Left ventricle myocardium inferior (tissue), 1 donor: ENCODE measurements around the gene OAS3. TPM values are rescaled to one million over a fixed set of nuclear protein-coding genes. Genes with fewer than 3 reads are reported as not detected.

Source experiments
- DNase-seq: peaks from one replicate; pipeline ENCODE4 v3.0.0-alpha.2; 2020
- H3K27ac ChIP-seq: fragments of 200-600 bp; replicated peaks from 2 replicates; pipeline ENCODE4 v1.8.0; 2021
- H3K27me3 ChIP-seq: fragments of 200-600 bp; 2 replicates; pipeline ENCODE4 v1.8.0; 2021; ENCODE audit warnings: low read depth
- H3K36me3 ChIP-seq: fragments of 200-600 bp; 2 replicates; pipeline ENCODE4 v1.8.0; 2021
- H3K4me1 ChIP-seq: fragments of 200-600 bp; 2 replicates; pipeline ENCODE4 v1.8.0; 2021
- H3K4me3 ChIP-seq: fragments of 200-600 bp; 2 replicates; pipeline ENCODE4 v1.8.0; 2021; ENCODE audit warnings: mild to moderate bottlenecking, moderate library complexity
- H3K9me3 ChIP-seq: fragments of 200-600 bp; replicated peaks from 2 replicates; pipeline ENCODE4 v1.8.0; 2021
- intact Hi-C: fragments of 100-400 bp; cut with micrococcal nuclease; formaldehyde crosslinking; loops from one replicate; pipeline ENCODE4 v1.11.0; 2022
- total RNA-seq: library from RNA; stranded (reverse); fragmentation: NEBNext Ultra II Directional; extraction: Animal tissue kit (Norgen Biotek cat#: 25700); gene quantifications from one replicate; pipeline ENCODE4 v1.2.1, GENCODE V29; 2021
- TF ChIP-seq, protein P1 (sequence below): fragments of 200-600 bp; IDR thresholded peaks from 2 replicates; pipeline ENCODE4 v1.8.0; 2021; ENCODE audit warnings: antibody characterized with exemption, mild to moderate bottlenecking, borderline replicate concordance
- donor health status: DM: no; HTN: yes; CAD: no; lungs with severe emphysema.

Gene OAS3
- total RNA-seq, 1 donor from 2014 or later: 5.4 TPM

DNA sequence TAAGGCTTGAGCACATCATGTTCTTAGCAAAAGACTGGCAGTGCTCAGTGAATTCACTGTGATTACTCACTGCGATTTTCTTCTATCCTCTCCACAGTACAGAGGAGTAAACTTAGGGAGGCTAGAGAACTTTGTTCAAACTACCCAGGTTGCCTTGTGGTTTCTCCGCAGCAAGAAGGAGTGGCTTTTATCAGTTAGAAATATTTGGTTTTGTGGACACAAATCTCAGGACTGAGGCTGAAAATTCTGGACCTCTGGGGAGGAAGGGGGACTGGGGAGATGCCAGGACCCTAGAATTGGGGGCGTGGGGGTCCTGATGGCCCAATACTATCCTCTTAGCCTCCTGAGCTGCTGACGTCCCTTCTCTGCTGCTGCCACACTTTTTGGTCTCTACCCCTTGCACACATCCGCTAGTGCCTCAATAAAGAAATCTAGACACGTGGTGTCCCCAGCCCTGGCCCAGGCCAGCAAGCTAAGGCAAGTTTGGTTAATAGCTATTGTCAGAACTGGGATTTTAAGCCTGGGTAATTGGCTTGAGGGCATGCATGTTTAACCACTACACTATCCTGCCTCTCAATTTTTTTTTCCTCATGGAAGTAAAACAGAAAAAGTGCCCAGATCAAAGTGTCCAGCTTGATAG, 40.9 kb downstream of the OAS3 start:
- Histone ChIP-seq H3K27me3 (no peaks in the 10 kb centered on the region), H3K9me3 (peaks cover 28% of the 10 kb centered on the region), H3K4me1 (peaks cover 25% of the 10 kb centered on the region), H3K27ac (peak overlapping the region; percentile 92), H3K36me3 (no peaks in the 10 kb centered on the region), H3K4me3 (peak overlapping the region; percentile 69)
- DNase-seq: no peak
- TF ChIP-seq, protein P1, sequence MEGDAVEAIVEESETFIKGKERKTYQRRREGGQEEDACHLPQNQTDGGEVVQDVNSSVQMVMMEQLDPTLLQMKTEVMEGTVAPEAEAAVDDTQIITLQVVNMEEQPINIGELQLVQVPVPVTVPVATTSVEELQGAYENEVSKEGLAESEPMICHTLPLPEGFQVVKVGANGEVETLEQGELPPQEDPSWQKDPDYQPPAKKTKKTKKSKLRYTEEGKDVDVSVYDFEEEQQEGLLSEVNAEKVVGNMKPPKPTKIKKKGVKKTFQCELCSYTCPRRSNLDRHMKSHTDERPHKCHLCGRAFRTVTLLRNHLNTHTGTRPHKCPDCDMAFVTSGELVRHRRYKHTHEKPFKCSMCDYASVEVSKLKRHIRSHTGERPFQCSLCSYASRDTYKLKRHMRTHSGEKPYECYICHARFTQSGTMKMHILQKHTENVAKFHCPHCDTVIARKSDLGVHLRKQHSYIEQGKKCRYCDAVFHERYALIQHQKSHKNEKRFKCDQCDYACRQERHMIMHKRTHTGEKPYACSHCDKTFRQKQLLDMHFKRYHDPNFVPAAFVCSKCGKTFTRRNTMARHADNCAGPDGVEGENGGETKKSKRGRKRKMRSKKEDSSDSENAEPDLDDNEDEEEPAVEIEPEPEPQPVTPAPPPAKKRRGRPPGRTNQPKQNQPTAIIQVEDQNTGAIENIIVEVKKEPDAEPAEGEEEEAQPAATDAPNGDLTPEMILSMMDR: no peak
- intact Hi-C loops: no loop called here

DNA sequence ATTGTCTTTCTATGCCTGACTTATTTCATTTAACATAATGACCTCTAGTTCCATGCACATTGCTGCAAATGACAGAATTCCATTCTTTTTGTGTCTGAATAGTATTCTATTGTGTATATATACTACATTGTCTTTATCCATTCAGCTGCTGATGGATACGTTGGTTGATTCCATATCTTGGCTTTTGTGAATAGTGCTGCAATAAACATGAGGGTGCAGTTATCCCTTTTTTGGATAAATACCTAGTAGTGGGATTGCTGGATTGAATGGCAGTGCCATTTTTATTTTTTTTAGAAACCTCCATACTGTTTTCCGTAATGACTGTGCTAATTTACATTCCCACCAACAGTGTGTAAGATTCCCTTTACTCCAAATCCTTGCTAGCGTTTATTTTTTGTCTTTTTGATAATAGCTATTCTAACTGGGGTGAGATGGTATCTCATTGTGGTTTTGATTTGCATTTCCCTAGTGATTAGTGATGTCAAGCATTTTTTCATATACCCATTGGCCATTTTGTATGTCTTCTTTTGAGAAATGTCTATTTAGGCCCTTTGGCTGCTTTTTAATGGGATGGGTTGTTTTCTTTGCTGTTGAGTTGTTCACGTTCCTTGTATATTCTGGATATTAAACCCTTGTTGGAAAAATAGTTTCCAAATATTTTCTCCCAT, 42.4 kb downstream of the OAS3 start:
- H3K27ac ChIP-seq: no peak overlapping the region
- intact Hi-C loops: no loop called here
- peaks cover 39% of the 10 kb centered on the region for H3K9me3 ChIP-seq
- no peaks in the 10 kb centered on the region for H3K36me3 ChIP-seq
- peaks cover 25% of the 10 kb centered on the region for H3K4me1 ChIP-seq
- TF ChIP-seq, protein P1: no peak
- peak overlapping the region; percentile 69 for H3K4me3 ChIP-seq
- DNase-seq: no peak
- H3K27me3 ChIP-seq: no peaks in the 10 kb centered on the region

DNA sequence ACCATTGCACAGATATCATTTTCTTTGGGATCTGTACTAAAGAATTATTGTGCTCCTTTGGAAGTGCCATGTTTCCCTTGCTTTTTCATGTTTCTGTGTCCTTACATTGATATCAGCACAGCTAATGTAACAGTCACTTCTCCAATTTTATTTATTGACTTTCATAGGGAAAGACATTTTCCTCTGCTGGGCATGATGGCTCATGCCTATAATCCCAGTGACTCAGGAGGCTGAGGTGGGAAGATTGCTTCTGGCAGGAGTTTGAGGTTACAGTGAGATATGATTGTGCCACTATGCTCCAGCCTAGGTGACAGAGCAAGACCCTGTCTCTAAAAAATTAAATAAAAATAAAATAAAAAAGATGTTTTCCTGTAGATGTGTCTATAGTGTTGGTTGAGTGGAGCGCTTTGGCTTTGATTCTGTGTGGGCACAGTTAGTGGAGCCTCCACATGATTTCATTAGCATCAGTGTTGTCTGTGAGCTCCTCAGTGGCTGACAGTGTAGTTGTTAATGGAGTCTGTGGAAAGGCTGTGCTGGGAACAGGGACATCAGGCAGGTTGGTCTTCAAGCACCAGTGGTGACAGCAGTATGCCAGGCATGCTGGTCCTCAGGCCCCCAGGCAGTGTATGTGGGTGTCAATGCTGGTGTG, 47.5 kb downstream of the OAS3 start:
- H3K4me1 ChIP-seq: no peaks in the 10 kb centered on the region
- H3K4me3 ChIP-seq: no peak overlapping the region
- H3K9me3 ChIP-seq: peaks cover 38% of the 10 kb centered on the region
- H3K36me3 ChIP-seq: peaks cover 2% of the 10 kb centered on the region
- no peaks in the 10 kb centered on the region for H3K27me3 ChIP-seq
- intact Hi-C loops: no loop called here
- TF ChIP-seq, protein P1: no peak
- DNase-seq: no peak
- H3K27ac ChIP-seq: no peak overlapping the region

- TF ChIP-seq, protein P1: no peak
- Histone ChIP-seq H3K36me3 (peaks cover 5% of the 10 kb centered on the region), H3K27me3 (no peaks in the 10 kb centered on the region), H3K9me3 (peaks cover 32% of the 10 kb centered on the region), H3K4me1 (no peaks in the 10 kb centered on the region), H3K27ac (no peak overlapping the region), H3K4me3 (no peak overlapping the region)
- no peak for DNase-seq
- intact Hi-C loops: no loop called here
Observed at GRCh38 chr12:112986291-112986800, 48.1 kb downstream of the OAS3 start.

DNA sequence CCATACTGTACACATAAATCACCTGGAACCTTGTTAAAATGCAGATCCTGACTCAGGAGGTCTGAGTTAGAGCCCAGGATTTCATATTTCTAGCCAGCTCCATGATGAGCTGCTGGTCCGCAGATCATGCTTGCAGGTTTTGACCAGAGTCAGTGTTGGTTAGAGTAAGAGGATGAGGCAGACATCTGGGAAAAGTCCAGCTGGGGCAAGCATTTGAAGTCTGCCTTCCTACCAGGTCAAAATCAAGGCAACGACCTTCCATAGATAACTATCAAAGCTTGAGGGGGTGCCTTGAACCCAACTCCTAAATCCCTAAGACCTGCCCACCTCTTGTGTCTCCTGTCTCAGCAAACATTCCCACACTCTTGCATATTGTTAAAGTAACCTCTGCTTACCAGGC, 49.3 kb downstream of the OAS3 start:
- H3K27me3 ChIP-seq: no peaks in the 10 kb centered on the region
- no peak for DNase-seq
- no peak overlapping the region for H3K4me3 ChIP-seq
- no peak overlapping the region for H3K27ac ChIP-seq
- H3K36me3 ChIP-seq: peaks cover 5% of the 10 kb centered on the region
- no peaks in the 10 kb centered on the region for H3K4me1 ChIP-seq
- intact Hi-C loops: no loop called here
- TF ChIP-seq, protein P1: no peak
- H3K9me3 ChIP-seq: peaks cover 20% of the 10 kb centered on the region
